ENCODE data around the gene PSMB9.
"Not testable (repeated sequence)": the region's sequence is repeated elsewhere in the genome, so short reads cannot be mapped to it uniquely, and the experiment has no call there.

Gene PSMB9

GRCh38 chr6:32853541-32854375 is at the start of gene PSMB9, which contains the start of gene TAP1:
PSMB9 (plus strand) TSS chr6:32854192; CDS start chr6:32854230, 38 bp downstream.
TAP1 (minus strand) TSS chr6:32853704; CDS start chr6:32853636, 68 bp downstream.
- ChIA-PET POLR2A (interaction anchor here (0.6 to 3.6 kb wide), 8 partner anchors 10 to 1661 kb away, joined by 3 to 44 read pairs (median 4); partner anchors contain the start of genes PSMB8 and TAP2), CTCF (interaction anchor here (0.7 to 13.7 kb wide), 27 partner anchors 10 to 440 kb away, joined by 3 to 339 read pairs (median 5); partner anchors contain the start of genes HLA-DMA, HLA-DQB1, PSMB8 and TAP2)
- peak; percentile 93 for DNase-seq (ENCODE audit: extremely low spot score)
- TF ChIP-seq, protein P1, sequence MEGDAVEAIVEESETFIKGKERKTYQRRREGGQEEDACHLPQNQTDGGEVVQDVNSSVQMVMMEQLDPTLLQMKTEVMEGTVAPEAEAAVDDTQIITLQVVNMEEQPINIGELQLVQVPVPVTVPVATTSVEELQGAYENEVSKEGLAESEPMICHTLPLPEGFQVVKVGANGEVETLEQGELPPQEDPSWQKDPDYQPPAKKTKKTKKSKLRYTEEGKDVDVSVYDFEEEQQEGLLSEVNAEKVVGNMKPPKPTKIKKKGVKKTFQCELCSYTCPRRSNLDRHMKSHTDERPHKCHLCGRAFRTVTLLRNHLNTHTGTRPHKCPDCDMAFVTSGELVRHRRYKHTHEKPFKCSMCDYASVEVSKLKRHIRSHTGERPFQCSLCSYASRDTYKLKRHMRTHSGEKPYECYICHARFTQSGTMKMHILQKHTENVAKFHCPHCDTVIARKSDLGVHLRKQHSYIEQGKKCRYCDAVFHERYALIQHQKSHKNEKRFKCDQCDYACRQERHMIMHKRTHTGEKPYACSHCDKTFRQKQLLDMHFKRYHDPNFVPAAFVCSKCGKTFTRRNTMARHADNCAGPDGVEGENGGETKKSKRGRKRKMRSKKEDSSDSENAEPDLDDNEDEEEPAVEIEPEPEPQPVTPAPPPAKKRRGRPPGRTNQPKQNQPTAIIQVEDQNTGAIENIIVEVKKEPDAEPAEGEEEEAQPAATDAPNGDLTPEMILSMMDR (IDR thresholded peaks at IDR 0.05; ENCODE audit: control extremely low read depth, extremely low read depth, low read depth, missing control alignments): peak; percentile 97

- CTCF ChIA-PET: interaction anchor here (1.2 to 2.0 kb wide), 3 partner anchors 8 to 391 kb away, joined by 3 to 9 read pairs (median 5); no protein-coding TSS in a partner anchor
- POLR2A ChIA-PET; DNase-seq (ENCODE audit: extremely low spot score): not testable (repeated sequence)
Observed at GRCh38 chr6:32805404-32805803, 48.6 kb upstream of the PSMB9 start.

DNA sequence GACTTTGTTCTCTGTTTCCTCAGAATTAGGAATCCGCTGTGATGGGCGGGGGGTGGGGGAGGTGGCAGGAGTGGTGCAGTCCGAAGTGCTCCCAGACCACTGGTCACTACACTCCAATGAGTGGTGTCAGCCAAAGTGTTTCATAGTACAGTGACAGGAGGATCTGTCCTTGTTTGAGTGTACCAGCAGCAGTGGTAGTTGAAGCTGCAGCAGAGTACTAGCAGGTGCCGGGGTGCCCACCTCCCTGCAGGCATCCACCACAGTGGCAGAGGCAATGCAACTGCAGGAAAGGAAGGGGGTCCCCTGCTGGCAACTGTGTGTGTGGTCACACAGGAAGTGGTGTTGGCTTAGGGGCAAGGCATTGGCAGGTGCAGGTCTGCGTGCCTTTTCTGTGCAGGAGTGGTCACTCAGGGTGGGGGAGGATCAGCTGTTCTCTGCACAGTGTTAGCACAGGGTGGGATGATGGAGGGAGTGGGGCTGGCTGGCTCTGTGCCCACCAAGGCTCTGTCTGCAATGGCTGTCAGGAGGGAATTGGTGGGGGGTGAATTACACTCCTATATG is 46.9 kb upstream of the PSMB9 start:
- ChIA-PET POLR2A (no interaction called here), CTCF (interaction anchor here (1.0 to 2.4 kb wide), 3 partner anchors 21 to 61 kb away, joined by 3 to 6 read pairs (median 6); partner anchors contain the start of gene TAP2)
- TF ChIP-seq, protein P1 (IDR thresholded peaks at IDR 0.05; ENCODE audit: control extremely low read depth, extremely low read depth, low read depth, missing control alignments): no peak
- no peak for DNase-seq (ENCODE audit: extremely low spot score)

DNA sequence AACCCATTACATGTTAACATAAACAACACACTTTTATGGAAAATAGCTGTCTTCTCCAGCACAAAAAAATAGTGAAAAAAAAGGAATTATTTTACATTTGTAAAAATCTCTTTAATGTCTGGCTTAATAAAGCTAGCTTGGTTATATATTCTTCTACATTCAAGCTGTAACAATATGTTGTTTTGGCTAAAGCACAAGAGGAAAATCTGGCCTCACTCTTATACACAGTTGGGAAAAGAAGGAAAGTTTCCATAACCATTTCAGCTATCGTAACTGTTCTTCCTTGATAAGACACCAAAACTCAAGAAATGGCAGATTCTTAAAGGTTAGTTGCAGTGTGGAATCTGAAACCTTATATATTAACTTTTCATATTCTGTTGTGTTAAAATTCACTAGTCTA is 44.8 kb upstream of the PSMB9 start:
- TF ChIP-seq, protein P1 (IDR thresholded peaks at IDR 0.05; ENCODE audit: control extremely low read depth, extremely low read depth, low read depth, missing control alignments): no peak
- POLR2A ChIA-PET: no interaction called here
- CTCF ChIA-PET: interaction anchor here (1.0 to 2.4 kb wide), 6 partner anchors 10 to 392 kb away, joined by 3 to 8 read pairs (median 4); partner anchors contain the start of gene TAP2
- DNase-seq (ENCODE audit: extremely low spot score): no peak

- ChIA-PET POLR2A (no interaction called here), CTCF (interaction anchor here (1.8 to 3.6 kb wide), 5 partner anchors 10 to 54 kb away, joined by 5 to 25 read pairs (median 7); partner anchors contain the start of gene TAP2)
- TF ChIP-seq, protein P1 (IDR thresholded peaks at IDR 0.05; ENCODE audit: control extremely low read depth, extremely low read depth, low read depth, missing control alignments): no peak
- DNase-seq (ENCODE audit: extremely low spot score): no peak
Observed at GRCh38 chr6:32814145-32814544, 39.8 kb upstream of the PSMB9 start.

DNA sequence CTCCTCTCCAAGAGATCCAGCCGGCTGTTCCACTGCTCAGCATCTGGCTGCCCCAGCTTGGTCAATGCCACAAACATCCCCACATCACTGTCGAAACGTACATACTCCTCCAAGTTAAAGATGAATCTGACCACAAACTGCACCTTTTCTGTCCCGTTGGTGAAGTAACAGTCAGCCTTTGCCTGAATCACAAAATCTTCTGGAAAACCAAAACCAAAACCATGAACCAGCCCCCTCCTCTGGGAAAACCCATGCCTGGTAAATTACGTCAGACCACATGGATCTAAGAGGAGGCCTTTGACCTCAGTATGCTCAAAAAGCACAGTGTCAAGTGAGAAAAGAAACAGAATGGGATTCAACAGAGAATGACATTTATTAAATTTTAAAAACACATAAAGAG is 38.9 kb upstream of the PSMB9 start:
- TF ChIP-seq, protein P1 (IDR thresholded peaks at IDR 0.05; ENCODE audit: control extremely low read depth, extremely low read depth, low read depth, missing control alignments): no peak
- ChIA-PET POLR2A (interaction anchor here (1.0 kb wide), 1 partner anchor 23 kb away, joined by 3 read pairs; the partner anchor contains the start of gene TAP2), CTCF (interaction anchor here (2.4 to 3.6 kb wide), 3 partner anchors 11 to 30 kb away, joined by 5 to 25 read pairs (median 7); partner anchors contain the start of gene TAP2)
- DNase-seq (ENCODE audit: extremely low spot score): no peak

Data from GM10248 (cell line).